HG03460 (cell line): ENCODE measurements around the gene BMP6.
"Not testable (repeated sequence)": the region's sequence is repeated elsewhere in the genome, so short reads cannot be mapped to it uniquely, and the experiment has no call there.

Experiments
- ATAC-seq: cut with Tn5 transposase; IDR thresholded peaks from one replicate; pipeline ENCODE4 v1.9.1; 2021; ENCODE audit not compliant: unreplicated experiment

The BMP6 gene

DNA sequence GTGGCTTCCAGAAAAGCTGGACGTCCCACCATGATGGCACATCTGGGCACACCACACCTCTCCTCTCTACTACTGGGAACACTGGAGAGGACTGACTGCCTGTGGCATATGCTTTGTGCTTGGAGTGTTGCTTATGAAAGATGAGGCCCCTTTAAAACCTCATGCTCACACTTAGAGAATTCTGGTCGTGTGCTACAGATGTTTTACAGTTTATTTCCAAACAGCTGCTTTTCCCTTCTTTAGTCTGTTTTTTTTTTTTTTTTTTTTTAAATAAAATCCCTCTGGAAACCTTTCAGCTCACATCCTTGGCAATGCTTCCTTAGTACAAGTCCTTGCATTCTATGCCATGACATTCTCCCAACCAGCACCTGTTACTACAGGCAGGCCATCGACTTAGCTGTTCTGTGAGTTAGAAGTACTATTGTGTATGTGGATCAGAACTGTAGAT is 60.3 kb downstream of the BMP6 start:
- ATAC-seq, result no peak

DNA sequence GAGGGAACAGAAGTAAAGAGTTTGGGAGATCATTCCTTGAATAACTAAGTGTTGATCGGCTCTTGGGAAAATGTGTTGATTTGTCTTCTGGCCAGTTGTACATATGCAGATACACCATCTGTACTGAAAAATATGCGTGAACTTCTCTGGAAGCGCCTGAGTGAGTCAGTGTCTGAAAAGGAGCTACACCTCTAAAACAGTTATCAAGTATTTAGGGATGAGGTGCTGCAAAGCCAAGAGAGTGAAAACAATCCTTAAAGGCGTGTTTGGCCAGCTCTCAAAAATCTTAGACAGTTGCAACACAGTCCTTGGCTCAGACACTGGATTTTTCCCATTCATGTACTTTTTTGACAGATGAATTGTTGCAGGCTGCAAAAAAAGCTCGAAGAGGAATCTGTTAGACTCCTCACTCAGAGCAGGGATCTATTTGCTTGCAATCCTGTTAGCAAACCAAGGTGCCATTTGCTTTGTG is 61.3 kb downstream of the BMP6 start:
- no peak for ATAC-seq

DNA sequence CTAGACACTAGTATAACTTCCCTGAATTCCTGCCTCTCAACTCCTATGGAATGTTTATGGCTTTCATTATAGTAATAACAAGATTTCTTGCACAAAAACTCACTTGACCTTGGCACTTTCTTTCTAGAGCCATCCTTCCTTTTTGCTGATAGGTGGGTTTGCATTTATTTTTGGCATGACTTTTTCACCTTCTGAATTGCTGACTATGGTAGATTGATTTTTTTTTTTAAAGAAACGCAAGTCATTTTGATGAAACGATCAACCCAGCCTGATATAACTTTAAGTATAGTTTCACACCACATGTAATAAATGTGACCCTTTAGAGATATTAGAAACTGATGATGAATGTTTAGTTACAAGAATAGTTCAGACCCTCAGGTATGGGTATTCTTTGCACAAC is 61.8 kb downstream of the BMP6 start:
- ATAC-seq, result no peak

DNA sequence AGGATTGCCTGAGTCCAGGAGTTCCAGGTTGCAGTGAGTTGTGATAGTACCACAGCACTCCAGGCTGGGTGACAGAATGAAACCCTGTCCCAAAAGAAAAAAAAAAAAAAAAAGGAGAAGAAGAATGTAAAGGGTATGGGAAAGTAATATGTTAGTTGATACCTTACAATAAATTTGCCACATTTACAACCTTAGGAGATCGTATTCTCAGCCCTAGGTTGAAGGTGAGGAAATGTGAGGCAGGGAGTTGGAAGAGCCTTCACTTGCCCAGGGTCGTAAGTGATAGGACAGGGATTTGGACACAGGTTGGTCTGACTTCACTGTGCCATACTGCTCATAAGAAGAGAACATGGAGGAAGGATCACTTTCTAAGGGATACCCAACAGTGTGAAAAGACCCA is 68.6 kb downstream of the BMP6 start:
- no peak for ATAC-seq

DNA sequence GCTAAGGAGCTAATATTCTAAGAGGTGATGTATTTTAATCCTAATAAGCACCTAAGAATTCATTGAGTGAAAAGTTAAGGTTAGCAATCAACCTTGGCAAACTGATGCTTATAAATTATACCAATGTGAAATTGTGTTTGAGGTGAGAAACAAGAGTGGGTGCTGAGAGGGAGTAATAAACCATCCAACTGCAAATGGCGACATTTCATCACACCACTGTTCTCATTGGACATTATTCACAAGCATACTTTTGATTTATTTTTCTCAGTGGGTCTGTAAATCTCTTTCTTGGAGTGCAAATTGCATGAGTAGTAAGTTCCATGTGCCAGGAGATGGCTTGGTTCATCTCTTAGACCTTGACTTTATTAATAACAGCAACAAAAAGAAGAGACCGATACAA is 71.5 kb downstream of the BMP6 start:
- no peak for ATAC-seq

GRCh38 chr6:7798751-7799150 is 72.9 kb downstream of the BMP6 start:
- no peak for ATAC-seq

DNA sequence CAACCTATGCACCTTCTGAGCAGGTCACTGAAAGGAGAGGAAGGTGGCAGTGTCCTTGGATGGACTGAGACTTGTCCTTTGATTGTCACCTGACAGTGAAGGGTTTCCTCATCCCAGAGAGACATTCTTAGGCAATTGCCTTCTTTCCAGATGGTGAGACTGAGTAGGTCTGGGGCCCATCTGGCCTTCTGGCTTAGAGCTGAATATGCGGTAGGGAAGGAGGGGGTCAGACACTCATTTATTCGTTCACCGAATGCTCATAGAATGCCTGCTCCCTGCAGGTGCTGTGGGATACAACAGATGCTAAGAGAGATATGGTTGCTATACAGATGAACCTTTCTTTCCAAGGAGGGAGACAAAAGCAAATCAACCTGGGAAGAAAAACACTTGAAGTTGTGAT is 76.8 kb downstream of the BMP6 start:
- no peak for ATAC-seq

DNA sequence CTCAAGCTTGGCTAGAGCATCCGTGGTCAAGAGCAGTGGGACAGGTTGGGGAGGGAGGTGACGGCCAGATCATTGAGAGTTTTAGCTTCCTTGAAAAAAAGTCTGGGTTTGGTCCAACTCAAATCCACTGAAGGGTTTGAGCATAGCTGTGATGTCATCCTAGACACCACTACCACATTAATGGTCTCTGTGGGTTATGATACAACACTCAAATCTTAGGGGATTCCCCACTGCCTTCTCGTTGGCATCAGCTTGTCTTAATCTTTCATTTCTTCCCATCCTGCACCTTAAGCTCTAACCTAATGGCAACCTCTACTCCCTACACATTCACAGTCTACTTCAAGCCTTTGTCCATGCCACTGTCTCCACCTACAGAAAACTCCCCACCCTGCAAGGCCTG is 77.3 kb downstream of the BMP6 start:
- no peak for ATAC-seq

- no peak for ATAC-seq
Observed at GRCh38 chr6:7805078-7805849, 79.4 kb downstream of the BMP6 start.

GRCh38 chr6:7805850-7806214 is 79.9 kb downstream of the BMP6 start:
- ATAC-seq, result no peak

DNA sequence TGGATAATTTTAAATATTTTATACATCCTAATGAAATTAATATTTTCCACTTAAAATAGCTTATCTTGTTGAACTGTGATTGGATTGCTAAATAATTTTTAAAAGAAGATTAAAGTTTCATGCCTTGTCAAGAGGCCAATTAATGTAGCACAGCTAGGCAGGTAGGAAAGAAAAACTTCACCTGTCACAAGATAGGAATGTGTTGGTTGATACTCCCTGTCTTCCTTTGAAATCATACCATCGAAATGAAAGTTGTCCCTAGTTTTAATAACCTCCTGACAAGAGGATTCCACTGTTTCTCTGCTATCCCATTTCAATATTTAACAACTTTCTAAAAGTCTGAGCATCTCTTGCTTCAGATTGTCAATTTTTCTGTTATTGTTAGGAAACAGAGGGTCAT is 80.8 kb downstream of the BMP6 start:
- no peak for ATAC-seq

DNA sequence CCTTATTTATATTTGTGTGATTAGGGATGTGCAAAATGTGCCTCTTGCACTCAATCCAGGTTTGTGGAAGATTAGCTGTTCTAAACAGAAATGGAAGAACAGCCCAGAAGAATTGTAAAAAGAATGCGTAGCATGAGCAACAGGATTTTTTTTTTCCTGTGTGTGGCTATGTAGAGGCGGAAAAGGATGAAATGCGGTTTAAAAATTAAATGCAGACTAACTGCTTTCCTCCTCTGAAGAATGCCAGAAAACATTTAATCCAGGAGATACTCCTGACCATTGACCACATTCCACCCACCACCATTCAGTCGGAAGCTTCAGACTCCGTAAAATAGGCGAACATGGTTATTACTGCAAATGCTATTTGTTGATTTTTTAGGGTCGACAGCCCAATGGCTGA is 83.4 kb downstream of the BMP6 start:
- no peak for ATAC-seq

GRCh38 chr6:7811441-7811840 is 85.5 kb downstream of the BMP6 start:
- ATAC-seq, result no peak

DNA sequence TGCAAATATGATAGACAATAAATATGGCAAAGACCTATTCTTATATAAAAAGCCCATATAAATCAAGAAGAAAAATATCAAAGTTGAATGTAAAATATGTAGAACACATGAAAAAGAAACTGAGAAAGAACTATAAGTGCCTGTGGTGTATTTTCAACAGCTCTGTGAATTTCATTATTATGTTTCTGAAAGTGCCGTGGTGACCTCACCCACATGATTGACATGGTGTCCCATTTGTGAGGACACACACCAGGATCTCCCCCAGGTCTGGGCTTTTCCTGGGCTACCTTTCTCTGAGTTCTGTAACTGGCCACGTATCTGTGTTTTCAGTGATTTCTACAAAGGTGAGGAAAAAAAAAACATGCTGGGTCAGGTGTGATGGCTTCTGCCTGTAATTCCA is 86.7 kb downstream of the BMP6 start:
- no peak for ATAC-seq

DNA sequence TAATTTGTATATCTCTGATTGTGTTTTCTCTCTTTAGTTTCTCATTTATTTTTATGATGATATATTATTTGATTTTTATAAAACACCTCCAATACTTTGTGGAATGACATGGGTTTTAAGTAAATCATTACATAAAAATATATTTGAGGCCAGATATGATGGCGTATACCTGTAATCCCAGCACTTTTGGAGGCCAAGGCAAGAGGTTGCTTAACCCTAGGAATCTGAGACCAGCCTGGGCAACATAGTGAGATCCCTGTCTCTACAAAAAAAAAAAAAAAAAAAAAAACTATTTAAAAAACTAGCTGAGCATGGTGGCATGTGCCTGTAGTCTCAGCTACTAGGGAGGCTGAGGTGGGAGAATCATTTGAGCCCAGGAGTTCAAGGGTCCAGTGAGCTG is 87.3 kb downstream of the BMP6 start:
- no peak for ATAC-seq

GRCh38 chr6:7813704-7814103 is 87.8 kb downstream of the BMP6 start:
- ATAC-seq, result no peak

GRCh38 chr6:7815716-7816115 is 89.8 kb downstream of the BMP6 start:
- ATAC-seq, result no peak

DNA sequence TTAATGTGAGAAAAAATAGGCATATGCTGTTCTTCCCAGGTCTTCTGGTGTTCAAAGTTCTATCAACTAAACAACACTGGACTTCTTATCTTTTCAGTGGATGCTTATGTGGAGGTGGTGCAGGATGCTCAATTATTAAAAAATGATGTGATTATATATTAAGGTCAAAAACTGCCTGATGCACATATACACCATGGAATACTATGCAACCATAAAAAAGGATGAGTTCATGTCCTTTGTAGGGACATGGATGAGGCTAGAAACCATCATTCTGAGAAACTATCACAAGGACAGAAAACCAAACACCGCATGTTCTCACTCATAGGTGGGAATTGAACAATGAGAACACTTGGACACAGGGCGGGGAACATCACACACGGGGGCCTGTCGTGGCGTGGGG is 91.3 kb downstream of the BMP6 start:
- ATAC-seq, result not testable (repeated sequence)

DNA sequence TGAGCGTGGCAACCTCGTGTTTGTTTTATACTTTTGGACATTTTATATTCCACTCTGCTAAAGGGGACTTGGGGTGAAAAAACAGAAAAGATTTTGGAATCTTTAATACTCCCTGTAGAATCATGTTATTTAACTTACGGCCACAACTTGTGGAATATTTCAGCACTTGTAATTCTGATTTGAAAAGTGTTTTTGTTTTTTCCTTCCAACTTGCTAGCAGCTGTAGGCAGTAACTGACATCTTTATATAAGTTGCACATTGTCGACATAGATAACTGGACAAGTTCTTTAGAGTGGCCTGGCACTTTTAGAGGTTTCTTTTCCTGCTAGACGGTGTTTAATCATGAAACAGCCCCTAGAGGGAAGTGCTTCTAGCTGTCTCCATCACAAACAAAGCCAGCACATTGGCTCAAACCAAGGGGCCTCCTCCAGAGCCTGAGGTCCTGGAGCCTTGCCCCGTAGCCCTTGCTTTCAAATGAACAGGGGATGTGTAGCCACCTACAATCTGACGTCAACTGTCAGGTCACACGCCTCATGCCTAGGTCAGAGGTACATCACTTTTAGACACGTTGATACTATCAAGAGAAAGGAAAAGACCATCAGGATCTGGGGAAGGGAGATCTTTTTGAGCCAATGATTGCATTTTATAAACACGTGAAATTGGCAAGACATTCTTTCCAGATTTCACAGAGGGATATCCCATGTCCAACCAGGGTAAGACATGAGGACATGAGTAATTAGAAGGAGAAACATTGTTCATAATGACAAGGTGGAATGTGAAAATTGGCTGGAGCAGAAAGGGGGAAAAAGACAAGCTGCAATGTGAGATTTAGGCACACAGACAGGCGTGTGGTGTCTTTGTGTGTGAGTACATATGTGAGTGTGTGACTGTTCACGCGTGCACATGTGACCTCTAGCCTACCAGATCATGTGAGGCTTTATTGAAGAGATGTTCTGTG is 92.6 kb downstream of the BMP6 start:
- ATAC-seq, result no peak

DNA sequence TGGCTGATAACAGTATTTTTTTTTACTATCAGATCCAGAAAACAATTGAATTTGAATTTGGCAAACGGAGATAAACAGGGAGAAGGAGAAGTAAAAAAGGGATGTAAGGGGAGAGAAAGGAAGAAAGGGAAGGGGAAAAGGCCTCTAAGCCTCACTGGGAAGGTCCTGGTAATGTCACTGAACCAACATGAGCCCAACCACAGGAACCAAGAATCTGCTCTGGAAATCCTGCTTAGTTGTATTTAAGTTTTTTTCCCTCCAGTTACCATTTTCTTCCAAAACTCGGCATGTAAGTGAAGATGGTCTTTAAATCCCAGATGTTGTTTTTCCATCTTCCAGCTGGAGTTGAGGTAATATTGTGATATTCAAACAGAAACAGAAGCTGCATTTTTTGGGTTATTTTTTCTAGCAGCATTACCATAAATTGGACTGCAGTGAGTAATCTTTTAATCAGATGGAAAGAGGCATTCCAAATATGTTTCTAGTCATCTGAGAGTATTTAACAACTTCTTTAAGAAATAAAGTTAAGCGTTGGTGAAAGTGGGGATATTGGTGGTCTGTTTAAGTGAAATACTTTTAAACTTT is 93.6 kb downstream of the BMP6 start:
- ATAC-seq, result no peak

DNA sequence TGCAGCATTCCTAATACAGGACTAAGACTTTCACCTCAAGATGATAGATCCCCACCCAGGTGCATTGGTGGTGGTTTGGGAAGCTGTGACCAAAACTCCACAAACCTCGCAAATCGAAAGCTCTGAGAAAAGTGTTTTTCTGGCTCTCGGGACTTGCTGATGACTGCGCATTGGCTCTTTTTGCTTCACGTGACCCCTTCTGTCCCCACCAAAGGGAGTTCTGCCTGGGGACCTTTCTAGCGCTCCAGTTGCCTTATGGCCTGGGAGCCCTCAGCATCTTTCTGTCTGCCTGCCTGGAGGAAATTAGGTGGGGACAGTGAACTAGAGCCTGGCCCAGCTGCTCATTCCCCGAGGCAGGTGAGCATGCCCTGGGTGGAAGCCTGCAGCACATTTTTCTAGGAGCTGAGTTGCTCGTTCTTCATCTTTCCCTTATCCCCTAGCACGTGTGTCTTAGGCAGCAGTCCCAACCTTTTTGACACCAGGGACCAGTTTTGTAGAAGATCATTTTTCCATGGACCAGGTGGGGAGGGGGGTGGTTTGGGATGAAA is 94.5 kb downstream of the BMP6 start:
- ATAC-seq, result no peak
